ENCODE data around the gene IFNLR1. TPM values are rescaled to one million over a fixed set of nuclear protein-coding genes. Genes with fewer than 3 reads are reported as not detected.

IFNLR1 gene
- polyA plus RNA-seq, 3 donors: not detected

GRCh38 chr1:24147816-24148215, 39.3 kb downstream of the IFNLR1 start:
- H3K9me3 ChIP-seq (replicated peaks in 1 of 2; ENCODE audit: control insufficient read depth in 1 of 2, insufficient read depth in 1 of 2, low read length in 2 of 2): no peaks in the 10 kb centered on the region
- Mint-ChIP-seq H3K36me3 (no peaks in the 10 kb centered on the region), H3K4me1 (peaks cover 14% of the 10 kb centered on the region), H3K27me3 (ENCODE audit: low read depth in 3 of 3) (peaks cover 42 to 53% (median 42%) of the 10 kb centered on the region in 3 donors), H3K27ac (no peak overlapping the region), H3K9me3 (no peaks in the 10 kb centered on the region), H3K4me3 (no peak overlapping the region)
- no peak overlapping the region for H2AFZ ChIP-seq (ENCODE audit: insufficient read depth, low read depth, low read length, poor library complexity, severe bottlenecking)
- no peak for DNase-seq
- no peaks in the 10 kb centered on the region for H3K79me2 ChIP-seq (ENCODE audit: insufficient read depth, low read length)
- 67% methylated on average over 4 of the region's 6 CpGs for WGBS (ENCODE audit: insufficient coverage)
- TF ChIP-seq, protein P1, sequence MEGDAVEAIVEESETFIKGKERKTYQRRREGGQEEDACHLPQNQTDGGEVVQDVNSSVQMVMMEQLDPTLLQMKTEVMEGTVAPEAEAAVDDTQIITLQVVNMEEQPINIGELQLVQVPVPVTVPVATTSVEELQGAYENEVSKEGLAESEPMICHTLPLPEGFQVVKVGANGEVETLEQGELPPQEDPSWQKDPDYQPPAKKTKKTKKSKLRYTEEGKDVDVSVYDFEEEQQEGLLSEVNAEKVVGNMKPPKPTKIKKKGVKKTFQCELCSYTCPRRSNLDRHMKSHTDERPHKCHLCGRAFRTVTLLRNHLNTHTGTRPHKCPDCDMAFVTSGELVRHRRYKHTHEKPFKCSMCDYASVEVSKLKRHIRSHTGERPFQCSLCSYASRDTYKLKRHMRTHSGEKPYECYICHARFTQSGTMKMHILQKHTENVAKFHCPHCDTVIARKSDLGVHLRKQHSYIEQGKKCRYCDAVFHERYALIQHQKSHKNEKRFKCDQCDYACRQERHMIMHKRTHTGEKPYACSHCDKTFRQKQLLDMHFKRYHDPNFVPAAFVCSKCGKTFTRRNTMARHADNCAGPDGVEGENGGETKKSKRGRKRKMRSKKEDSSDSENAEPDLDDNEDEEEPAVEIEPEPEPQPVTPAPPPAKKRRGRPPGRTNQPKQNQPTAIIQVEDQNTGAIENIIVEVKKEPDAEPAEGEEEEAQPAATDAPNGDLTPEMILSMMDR (IDR thresholded peaks at IDR 0.05): no peak
- H3K4me1 ChIP-seq (ENCODE audit: control insufficient read depth in 1 of 2, insufficient read depth in 2 of 2, low read length in 2 of 2): peaks cover 10% of the 10 kb centered on the region in 2 donors
- H3K4me2 ChIP-seq (replicated peaks; ENCODE audit: extremely low read depth, low read length, poor library complexity, severe bottlenecking): no peak overlapping the region
- H3K4me3 ChIP-seq (replicated peaks in 1 of 3; ENCODE audit: low read depth in 2 of 3, low read length in 3 of 3): no peak overlapping the region
- H3K36me3 ChIP-seq (replicated peaks in 1 of 2; ENCODE audit: control insufficient read depth in 1 of 2, insufficient read depth in 2 of 2, low read length in 2 of 2): no peaks in the 10 kb centered on the region
- no peaks in the 10 kb centered on the region for H4K20me1 ChIP-seq (ENCODE audit: insufficient read depth, low read length)
- no peak overlapping the region for H3K9ac ChIP-seq (ENCODE audit: insufficient read depth, low read length, poor library complexity, severe bottlenecking)
- no peak overlapping the region for H3K27ac ChIP-seq (ENCODE audit: low read depth in 1 of 2, low read length in 2 of 2)
- H3K27me3 ChIP-seq (ENCODE audit: control insufficient read depth in 2 of 2, insufficient read depth in 2 of 2, low read length in 2 of 2): peaks cover 13 to 30% of the 10 kb centered on the region in 2 donors
- intact Hi-C loops (cut with micrococcal nuclease): no loop called here

DNA sequence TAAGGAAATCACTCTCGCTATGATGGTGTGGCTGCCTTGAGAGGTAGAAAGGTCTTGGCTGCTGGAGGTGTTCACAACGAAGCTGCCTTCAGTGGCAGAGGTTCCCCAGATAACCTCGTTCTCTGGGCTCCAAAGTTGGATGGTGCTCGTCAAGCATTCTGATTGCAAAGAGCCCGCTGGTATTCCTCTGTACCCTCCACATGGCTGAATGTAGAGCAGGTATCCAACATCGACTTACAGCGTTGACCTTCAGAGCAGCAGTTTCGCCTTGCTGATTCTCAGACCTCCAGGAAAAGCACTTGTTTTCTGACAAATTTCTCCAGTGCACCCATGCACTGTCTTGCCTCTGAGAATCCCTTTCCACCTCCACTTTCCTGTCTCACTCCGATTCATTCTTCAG, 39.9 kb downstream of the IFNLR1 start:
- TF ChIP-seq, protein P1 (IDR thresholded peaks at IDR 0.05): no peak
- peak overlapping the region in 1 of 7 donors; percentile 55 for H3K27ac Mint-ChIP-seq
- Histone ChIP-seq H3K27ac (ENCODE audit: low read depth in 1 of 2, low read length in 2 of 2) (no peak overlapping the region), H2AFZ (ENCODE audit: insufficient read depth, low read depth, low read length, poor library complexity, severe bottlenecking) (no peak overlapping the region), H3K4me3 (replicated peaks in 1 of 3; ENCODE audit: low read depth in 2 of 3, low read length in 3 of 3) (no peak overlapping the region), H3K4me1 (ENCODE audit: control insufficient read depth in 1 of 2, insufficient read depth in 2 of 2, low read length in 2 of 2) (peaks cover 10% of the 10 kb centered on the region in 2 donors), H3K36me3 (replicated peaks in 1 of 2; ENCODE audit: control insufficient read depth in 1 of 2, insufficient read depth in 2 of 2, low read length in 2 of 2) (no peaks in the 10 kb centered on the region), H3K79me2 (ENCODE audit: insufficient read depth, low read length) (no peaks in the 10 kb centered on the region), H3K9me3 (replicated peaks in 1 of 2; ENCODE audit: control insufficient read depth in 1 of 2, insufficient read depth in 1 of 2, low read length in 2 of 2) (no peaks in the 10 kb centered on the region), H3K27me3 (ENCODE audit: control insufficient read depth in 2 of 2, insufficient read depth in 2 of 2, low read length in 2 of 2) (peaks cover 13 to 27% of the 10 kb centered on the region in 2 donors), H3K4me2 (replicated peaks; ENCODE audit: extremely low read depth, low read length, poor library complexity, severe bottlenecking) (no peak overlapping the region), H4K20me1 (ENCODE audit: insufficient read depth, low read length) (no peaks in the 10 kb centered on the region), H3K9ac (ENCODE audit: insufficient read depth, low read length, poor library complexity, severe bottlenecking) (no peak overlapping the region)
- H3K9me3 Mint-ChIP-seq: no peaks in the 10 kb centered on the region
- H3K4me3 Mint-ChIP-seq: no peak overlapping the region
- no peak for DNase-seq
- H3K27me3 Mint-ChIP-seq (ENCODE audit: low read depth in 3 of 3): peaks cover 39 to 47% (median 42%) of the 10 kb centered on the region in 3 donors
- H3K36me3 Mint-ChIP-seq: no peaks in the 10 kb centered on the region
- peaks cover 14% of the 10 kb centered on the region for H3K4me1 Mint-ChIP-seq
- intact Hi-C loops (cut with micrococcal nuclease): no loop called here
- WGBS (ENCODE audit: insufficient coverage): 93% methylated on average over 8 of the region's 9 CpGs

All from CD14-positive monocyte (primary cell).